ENCODE data around the gene KLB.
"Not testable (repeated sequence)": the region's sequence is repeated elsewhere in the genome, so short reads cannot be mapped to it uniquely, and the experiment has no call there.

The KLB gene

DNA sequence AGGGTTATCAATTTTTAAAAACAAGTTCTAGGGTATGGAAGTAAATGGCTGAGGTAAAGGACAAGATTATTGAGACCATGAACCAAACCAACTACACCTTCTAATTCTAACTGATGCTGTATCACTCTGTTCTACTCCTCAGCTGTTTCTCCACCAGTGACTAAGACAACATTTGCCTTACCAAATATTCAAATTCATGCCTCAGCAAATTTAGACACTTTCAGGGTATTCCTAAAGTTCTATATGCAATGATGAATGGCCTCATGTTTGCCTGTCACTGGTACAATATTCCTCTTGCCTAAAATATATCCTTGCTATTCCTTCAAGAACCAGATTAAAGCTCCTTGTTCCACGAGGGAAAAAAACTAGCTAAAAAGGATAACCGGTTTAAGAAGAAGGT is 47.0 kb downstream of the KLB start:
- no peak for DNase-seq (ENCODE audit: low spot score)
- TF ChIP-seq, protein P1, sequence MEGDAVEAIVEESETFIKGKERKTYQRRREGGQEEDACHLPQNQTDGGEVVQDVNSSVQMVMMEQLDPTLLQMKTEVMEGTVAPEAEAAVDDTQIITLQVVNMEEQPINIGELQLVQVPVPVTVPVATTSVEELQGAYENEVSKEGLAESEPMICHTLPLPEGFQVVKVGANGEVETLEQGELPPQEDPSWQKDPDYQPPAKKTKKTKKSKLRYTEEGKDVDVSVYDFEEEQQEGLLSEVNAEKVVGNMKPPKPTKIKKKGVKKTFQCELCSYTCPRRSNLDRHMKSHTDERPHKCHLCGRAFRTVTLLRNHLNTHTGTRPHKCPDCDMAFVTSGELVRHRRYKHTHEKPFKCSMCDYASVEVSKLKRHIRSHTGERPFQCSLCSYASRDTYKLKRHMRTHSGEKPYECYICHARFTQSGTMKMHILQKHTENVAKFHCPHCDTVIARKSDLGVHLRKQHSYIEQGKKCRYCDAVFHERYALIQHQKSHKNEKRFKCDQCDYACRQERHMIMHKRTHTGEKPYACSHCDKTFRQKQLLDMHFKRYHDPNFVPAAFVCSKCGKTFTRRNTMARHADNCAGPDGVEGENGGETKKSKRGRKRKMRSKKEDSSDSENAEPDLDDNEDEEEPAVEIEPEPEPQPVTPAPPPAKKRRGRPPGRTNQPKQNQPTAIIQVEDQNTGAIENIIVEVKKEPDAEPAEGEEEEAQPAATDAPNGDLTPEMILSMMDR (IDR thresholded peaks at IDR 0.05; ENCODE audit: extremely low read depth, missing control alignments), result no peak

DNA sequence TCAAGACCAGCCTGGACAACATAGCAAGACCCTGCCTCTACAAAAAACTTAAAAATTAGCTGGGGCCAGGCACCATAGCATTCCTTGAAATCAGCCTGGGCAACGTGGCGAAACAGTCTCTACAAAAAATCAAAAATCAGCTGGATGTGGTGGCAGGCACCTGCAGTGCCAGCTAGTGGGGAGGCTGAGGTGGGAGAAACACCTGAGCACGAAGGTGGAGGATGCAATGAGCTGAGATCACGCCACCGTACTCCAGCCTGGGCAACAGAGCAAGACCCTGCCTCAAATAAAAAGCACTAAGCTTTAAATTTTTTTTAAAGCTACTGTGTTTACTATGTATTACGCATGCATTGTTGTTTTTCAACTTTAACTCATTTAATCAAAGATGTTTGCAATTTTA is 48.8 kb downstream of the KLB start:
- no peak for DNase-seq (ENCODE audit: low spot score)
- TF ChIP-seq, protein P1 (IDR thresholded peaks at IDR 0.05; ENCODE audit: extremely low read depth, missing control alignments), result no peak

DNA sequence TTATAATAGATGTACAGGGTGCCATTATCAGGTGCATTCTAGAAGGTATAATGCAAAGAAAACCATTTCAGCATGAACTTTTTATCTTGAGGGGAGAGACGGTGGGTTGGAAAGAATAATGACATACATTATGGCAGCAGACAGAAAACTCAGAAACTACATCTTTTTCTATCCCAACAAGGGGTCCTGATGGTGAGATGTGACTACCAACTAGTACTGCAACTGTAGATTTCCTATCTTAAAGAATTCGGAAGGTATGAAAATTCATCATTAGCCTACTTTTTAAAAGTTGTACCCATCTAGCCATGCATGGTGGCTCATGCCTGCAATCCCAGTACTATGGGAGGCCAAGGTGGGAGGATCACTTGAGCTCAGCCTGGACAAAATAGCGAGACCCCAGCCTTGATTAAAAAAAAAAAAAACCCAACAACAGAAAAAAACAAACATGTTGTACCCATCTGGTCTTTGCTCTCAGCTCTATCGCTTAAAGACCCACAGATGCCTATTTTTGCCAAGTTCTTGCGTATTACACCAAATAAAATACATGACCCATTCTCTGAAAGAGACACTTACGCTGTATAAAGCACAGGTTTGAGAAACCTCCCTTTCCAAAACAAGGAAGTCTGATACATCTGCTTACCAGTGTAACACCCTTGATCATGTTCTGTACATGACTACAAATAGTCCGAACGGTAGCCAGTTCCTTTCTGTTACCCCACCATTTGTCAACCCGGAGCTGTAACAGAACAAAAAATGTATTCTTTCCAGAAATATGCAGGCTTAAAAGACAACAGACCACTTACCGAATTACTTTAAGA is 50.4 kb downstream of the KLB start:
- TF ChIP-seq, protein P1 (IDR thresholded peaks at IDR 0.05; ENCODE audit: extremely low read depth, missing control alignments), result no peak
- DNase-seq (ENCODE audit: low spot score), result no peak

DNA sequence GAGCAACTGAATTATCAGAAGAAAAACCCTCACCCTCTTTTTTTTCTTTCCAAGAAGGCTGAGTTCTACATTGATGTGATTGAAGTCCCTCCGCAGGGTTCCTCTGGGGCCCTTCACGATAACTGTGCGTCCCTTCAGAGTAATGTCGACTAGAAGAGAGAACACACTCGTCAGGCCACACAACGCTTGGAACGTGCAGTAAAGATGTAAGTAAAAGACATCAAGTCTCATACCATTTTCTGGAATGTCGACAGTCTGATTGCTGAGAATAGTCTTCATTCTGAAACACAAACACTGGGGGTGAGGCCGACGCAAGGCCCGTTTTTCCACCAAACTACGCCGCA is 51.4 kb downstream of the KLB start:
- DNase-seq (ENCODE audit: low spot score), result not testable (repeated sequence)

DNA sequence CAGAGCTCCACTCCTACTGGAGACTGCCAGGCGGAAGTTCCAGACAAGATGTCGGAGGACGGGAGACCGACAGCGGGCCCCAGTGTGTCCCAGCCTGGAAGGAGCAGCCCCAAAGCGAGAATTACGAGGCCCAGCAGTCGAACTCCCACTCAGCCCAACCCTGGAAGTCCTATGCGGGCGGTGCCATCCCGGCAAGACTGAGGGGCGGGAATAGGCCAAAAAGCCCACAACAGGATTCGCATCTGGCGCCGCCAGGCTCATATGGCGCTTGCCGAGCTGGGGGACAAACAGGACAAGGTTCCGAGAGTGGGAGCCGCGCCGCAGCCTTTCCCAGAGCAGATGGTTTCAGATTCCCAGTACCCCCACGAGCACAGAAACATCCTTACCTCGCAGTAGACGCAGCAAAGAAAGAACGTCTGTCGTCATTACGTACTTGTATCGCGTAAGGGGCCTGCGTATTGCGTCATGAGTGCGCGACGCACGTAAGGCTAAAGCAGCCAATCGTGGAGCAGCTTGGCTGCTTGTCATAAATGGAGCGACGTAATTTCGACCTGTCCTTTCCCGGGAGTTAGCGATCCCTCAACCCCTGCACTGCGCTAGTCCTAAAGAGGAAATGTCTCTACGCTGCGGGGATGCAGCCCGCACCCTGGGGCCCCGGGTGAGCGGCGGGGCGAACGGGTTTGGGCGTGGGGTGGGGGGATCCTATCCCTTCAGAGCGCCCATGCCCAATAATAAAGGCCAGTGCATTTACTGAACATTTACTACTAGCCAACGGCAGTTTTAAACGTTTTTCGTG is 52.0 kb downstream of the KLB start, which contains the start of the genes LIAS and RPL9:
Gene LIAS (plus strand): TSS at position 552 of the 796 bp plus-strand sequence. CDS start 62 bp downstream, at position 614.
Gene RPL9 (minus strand): TSS at position 418 of the 796 bp plus-strand sequence. CDS start 483 bp downstream, outside the sequence.
- peak; percentile 93 for DNase-seq (ENCODE audit: low spot score)
- TF ChIP-seq, protein P1 (IDR thresholded peaks at IDR 0.05; ENCODE audit: extremely low read depth, missing control alignments), result no peak

DNA sequence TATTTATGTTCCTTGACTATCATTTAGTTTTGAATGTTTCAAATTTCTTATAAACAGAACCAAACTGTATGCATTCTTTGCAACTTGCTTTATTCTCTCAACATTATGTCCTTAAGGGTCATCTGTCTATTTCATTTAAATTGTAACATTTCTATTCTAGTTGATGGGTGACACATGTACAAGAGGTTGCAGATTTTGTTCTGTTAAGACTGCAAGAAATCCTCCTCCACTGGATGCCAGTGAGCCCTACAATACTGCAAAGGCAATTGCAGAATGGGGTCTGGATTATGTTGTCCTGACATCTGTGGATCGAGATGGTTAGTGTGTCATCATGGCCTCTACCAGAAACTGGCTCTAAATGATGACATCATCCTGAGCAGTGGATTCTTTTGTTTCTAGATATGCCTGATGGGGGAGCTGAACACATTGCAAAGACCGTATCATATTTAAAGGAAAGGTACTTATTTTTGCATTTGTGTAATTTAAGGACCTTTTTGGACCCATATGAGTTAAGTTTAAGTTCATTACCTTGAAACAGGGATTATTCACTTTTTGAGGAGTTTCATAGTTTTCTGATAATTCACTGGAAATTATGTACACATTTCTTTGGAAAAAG is 58.3 kb downstream of the KLB start:
- TF ChIP-seq, protein P1 (IDR thresholded peaks at IDR 0.05; ENCODE audit: extremely low read depth, missing control alignments), result no peak
- no peak for DNase-seq (ENCODE audit: low spot score)

DNA sequence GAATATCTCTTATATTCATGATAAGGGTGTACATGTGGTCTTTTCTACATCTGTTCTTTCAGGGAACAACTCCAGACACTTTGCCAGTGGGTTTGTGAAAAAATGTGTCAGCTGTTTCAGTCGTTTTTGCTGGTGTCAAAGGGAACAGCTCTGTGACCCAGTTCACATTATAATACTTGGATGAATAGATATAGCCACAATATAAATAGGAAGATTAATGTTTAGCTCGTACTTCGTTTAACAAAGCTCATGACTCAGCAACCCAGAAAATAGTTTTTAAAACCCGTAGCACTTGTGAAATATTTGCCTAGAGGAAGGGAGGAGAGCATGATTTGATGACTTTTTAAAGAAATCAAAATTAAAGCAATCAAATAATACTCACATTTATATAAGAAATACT is 60.0 kb downstream of the KLB start:
- no peak for DNase-seq (ENCODE audit: low spot score)
- TF ChIP-seq, protein P1 (IDR thresholded peaks at IDR 0.05; ENCODE audit: extremely low read depth, missing control alignments), result no peak

Data from GM20000 (cell line).